Calu3 (cell line): Measurements from ENCODE around the gene COL7A1. TPM values are rescaled to one million over a fixed set of nuclear protein-coding genes. Genes with fewer than 3 reads are reported as not detected.

Source experiments
- BruUV-seq: library from RNA; stranded (reverse); fragments of 400-500 nt; replicated peaks from 2 replicates; lab custom pipeline; 2021; lab: Mats Ljungman, UMichigan
- CTCF ChIA-PET: fragments of 300-600 bp; sonication (Branson Sonifier 250); formaldehyde crosslinking; loops from one replicate; lab custom pipeline; 2022; ENCODE audit warnings: antibody characterized with exemption; lab: Charles Lee
- DNase-seq: peaks from one replicate; pipeline ENCODE4 v3.0.0; 2022
- H3K27ac Mint-ChIP-seq: one replicate; pipeline ENCODE4 v1.8.0; 2022; ENCODE audit warnings: mixed read lengths; ENCODE audit not compliant: unreplicated experiment
- H3K27me3 Mint-ChIP-seq: one replicate; pipeline ENCODE4 v1.8.0; 2022; ENCODE audit warnings: mixed read lengths; ENCODE audit not compliant: unreplicated experiment
- H3K36me3 Mint-ChIP-seq: one replicate; pipeline ENCODE4 v1.8.0; 2022; ENCODE audit warnings: mild to moderate bottlenecking, moderate library complexity, mixed read lengths; ENCODE audit not compliant: insufficient read depth, unreplicated experiment
- H3K4me1 Mint-ChIP-seq: one replicate; pipeline ENCODE4 v1.8.0; 2022; ENCODE audit warnings: mild to moderate bottlenecking, low read depth, mixed read lengths; ENCODE audit not compliant: unreplicated experiment
- H3K4me3 Mint-ChIP-seq: one replicate; pipeline ENCODE4 v1.8.0; 2022; ENCODE audit warnings: mild to moderate bottlenecking, low read depth, moderate library complexity, mixed read lengths; ENCODE audit not compliant: unreplicated experiment
- H3K9me3 Mint-ChIP-seq: one replicate; pipeline ENCODE4 v1.8.0; 2022; ENCODE audit warnings: low read depth, mixed read lengths; ENCODE audit not compliant: unreplicated experiment
- intact Hi-C: fragments of 100-400 bp; cut with micrococcal nuclease; formaldehyde crosslinking; loops from one replicate; pipeline ENCODE4 v1.10.0; 2022; ENCODE audit not compliant: unreplicated experiment
- total RNA-seq: library from RNA; stranded (reverse); gene quantifications from 2 replicates; pipeline ENCODE4 v1.2.3, GENCODE V29; 2022
- TF ChIP-seq, protein P1 (sequence below): fragments of 200-600 bp; IDR thresholded peaks from one replicate; pipeline ENCODE4 v1.8.0; 2022; ENCODE audit warnings: antibody characterized with exemption; ENCODE audit not compliant: unreplicated experiment

The COL7A1 gene
- total RNA-seq, 1 experiment from 2014 or later, result 13.9 TPM

DNA sequence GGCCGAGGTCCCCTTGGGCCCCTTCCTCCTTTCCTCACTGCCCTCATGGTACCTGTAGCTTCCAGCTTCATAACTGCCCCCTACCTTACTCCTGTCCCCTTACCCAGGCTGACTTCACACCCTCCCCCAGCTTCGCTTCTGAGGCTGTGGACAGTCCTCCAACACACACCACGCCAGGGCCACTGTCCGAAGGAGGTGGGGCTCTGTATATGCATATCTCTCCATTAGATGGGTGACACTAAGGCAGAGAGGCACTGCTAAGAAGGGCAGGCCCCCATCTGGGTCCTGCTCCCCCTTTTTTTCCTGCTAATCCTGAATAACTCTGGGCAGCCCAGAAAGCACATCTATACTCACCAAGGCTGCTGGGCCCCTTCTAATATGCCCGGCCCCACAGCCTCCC is 1.0 kb upstream of the COL7A1 start:
- no TSS peak for BruUV-seq
- Mint-ChIP-seq H3K27me3 (peaks cover 3% of the 10 kb centered on the region), H3K27ac (peak overlapping the region; percentile 82), H3K36me3 (peaks cover 33% of the 10 kb centered on the region), H3K9me3 (no peaks in the 10 kb centered on the region), H3K4me1 (peaks cover 13% of the 10 kb centered on the region), H3K4me3 (peak overlapping the region; percentile 67)
- TF ChIP-seq, protein P1, sequence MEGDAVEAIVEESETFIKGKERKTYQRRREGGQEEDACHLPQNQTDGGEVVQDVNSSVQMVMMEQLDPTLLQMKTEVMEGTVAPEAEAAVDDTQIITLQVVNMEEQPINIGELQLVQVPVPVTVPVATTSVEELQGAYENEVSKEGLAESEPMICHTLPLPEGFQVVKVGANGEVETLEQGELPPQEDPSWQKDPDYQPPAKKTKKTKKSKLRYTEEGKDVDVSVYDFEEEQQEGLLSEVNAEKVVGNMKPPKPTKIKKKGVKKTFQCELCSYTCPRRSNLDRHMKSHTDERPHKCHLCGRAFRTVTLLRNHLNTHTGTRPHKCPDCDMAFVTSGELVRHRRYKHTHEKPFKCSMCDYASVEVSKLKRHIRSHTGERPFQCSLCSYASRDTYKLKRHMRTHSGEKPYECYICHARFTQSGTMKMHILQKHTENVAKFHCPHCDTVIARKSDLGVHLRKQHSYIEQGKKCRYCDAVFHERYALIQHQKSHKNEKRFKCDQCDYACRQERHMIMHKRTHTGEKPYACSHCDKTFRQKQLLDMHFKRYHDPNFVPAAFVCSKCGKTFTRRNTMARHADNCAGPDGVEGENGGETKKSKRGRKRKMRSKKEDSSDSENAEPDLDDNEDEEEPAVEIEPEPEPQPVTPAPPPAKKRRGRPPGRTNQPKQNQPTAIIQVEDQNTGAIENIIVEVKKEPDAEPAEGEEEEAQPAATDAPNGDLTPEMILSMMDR, result no peak
- intact Hi-C loops, result loop anchor here (5.0 kb wide), 1 partner anchor 34 kb away; the partner anchor contains the start of gene UCN2
- CTCF ChIA-PET, result interaction anchor here (0.9 kb wide), 1 partner anchor 11 kb away, joined by 3 read pairs; no protein-coding TSS in a partner anchor
- DNase-seq, result no peak

DNA sequence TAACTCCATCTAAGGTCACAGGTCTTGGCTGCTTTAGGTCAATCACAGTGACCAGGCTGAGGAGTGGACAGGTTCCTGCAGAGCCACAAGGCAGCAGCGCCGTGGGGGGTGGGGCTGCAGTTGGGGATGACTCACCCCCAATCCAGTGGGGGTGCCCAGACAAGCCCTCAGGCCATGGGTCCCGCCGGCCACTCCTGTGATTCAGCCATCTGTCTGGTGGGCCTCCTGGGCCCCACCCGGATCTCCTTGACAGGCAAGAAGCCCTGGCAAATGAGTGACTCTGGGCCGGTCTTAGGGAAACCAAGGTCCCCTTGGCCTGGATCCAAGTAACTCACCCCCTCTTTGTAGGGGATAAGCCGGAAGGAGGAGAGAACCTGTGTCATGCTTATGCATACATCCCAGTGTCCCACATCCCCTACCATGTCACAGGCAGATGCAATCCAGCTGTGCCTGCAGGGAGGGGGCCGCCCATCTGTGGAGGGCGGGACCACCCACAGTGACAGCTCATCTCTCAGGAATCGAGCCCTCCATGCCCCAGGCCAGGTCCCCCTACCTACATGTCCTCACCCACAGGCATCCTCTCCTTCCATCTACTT is 495 bp upstream of the COL7A1 start:
- TF ChIP-seq, protein P1, result no peak
- CTCF ChIA-PET, result interaction anchor here (0.9 kb wide), 1 partner anchor 10 kb away, joined by 3 read pairs; no protein-coding TSS in a partner anchor
- H3K36me3 Mint-ChIP-seq, result peaks cover 33% of the 10 kb centered on the region
- H3K27me3 Mint-ChIP-seq, result peaks cover 9% of the 10 kb centered on the region
- H3K9me3 Mint-ChIP-seq, result no peaks in the 10 kb centered on the region
- peaks cover 13% of the 10 kb centered on the region for H3K4me1 Mint-ChIP-seq
- intact Hi-C loops, result loop anchor here (5.0 kb wide), 1 partner anchor 33 kb away; the partner anchor contains the start of gene UCN2
- peak overlapping the region; percentile 67 for H3K4me3 Mint-ChIP-seq
- DNase-seq, result peak; percentile 85
- no TSS peak for BruUV-seq
- peak overlapping the region; percentile 82 for H3K27ac Mint-ChIP-seq

DNA sequence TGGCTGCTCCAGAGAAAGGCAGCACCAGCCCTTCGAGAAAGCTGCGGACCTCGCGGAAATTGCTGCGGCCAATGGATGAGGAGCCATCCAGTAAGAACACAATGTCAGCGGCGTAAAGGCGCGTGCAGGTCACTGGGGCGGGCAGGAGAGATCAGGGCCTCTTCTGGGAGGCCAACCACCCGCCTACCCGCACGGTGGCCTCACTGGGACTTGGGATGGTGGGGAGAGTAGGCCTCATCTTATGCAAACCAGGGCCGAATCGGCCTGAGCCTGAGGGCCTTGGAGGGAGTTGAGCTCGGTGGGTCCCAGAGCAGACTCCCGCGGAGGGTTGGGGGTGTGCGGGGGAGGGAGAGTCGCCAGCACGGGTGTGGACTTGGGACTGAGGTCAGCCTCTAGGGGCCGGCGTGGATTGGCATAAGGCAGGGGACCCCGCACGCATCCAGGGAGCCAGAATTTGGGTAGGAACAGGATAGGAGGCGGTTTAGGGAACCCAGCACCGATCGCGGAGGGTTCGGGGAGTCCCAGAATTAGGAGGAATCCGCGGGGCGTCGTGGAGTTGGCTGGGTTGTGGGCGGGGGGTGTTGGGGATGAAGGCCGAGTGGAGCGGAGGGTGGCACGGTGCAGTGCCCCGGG is 596 bp downstream of the COL7A1 start:
- Mint-ChIP-seq H3K4me1 (peaks cover 13% of the 10 kb centered on the region), H3K4me3 (peak overlapping the region; percentile 67), H3K36me3 (peaks cover 33% of the 10 kb centered on the region), H3K27me3 (peaks cover 12% of the 10 kb centered on the region), H3K9me3 (no peaks in the 10 kb centered on the region), H3K27ac (no peak overlapping the region)
- TSS peak; percentile 70 for BruUV-seq
- intact Hi-C loops, result loop anchor here (5.0 kb wide), 1 partner anchor 32 kb away; the partner anchor contains the start of gene UCN2
- CTCF ChIA-PET, result interaction anchor here (0.5 kb wide), 1 partner anchor 90 kb away, joined by 6 read pairs; no protein-coding TSS in a partner anchor
- TF ChIP-seq, protein P1, result no peak
- no peak for DNase-seq

DNA sequence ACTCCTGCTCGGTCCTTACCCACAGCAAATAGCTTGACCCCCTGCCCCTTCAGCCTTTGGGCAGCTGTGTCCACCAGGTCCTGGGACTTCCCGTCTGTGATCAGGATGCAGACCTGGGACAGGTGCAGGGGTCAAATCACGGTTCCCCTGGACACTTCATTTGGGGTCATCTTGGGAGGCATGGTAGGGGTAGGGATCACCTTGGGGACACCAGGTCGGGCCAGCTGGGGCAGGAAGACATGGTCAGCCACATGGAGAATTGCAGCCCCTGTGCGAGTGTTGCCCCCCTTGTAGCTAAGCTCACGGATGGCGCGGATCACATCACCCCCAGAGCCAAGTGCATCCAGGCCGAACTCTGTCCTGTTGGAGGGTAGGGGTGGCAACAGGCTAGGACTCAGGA is 1.8 kb downstream of the COL7A1 start:
- H3K4me1 Mint-ChIP-seq, result peaks cover 13% of the 10 kb centered on the region
- intact Hi-C loops, result no loop called here
- no peak for DNase-seq

More for the DNA sequence above, 1.8 kb downstream of the COL7A1 start:
- CTCF ChIA-PET, result no interaction called here
- Mint-ChIP-seq H3K9me3 (no peaks in the 10 kb centered on the region), H3K27me3 (peaks cover 12% of the 10 kb centered on the region), H3K36me3 (peaks cover 33% of the 10 kb centered on the region), H3K4me3 (no peak overlapping the region), H3K27ac (no peak overlapping the region)
- no TSS peak for BruUV-seq
- TF ChIP-seq, protein P1, result no peak
